ENCODE measurements around the gene PSMA3. TPM values are rescaled to one million over a fixed set of nuclear protein-coding genes. Genes with fewer than 3 reads are reported as not detected.

The PSMA3 gene
- total RNA-seq, 1 donor from 2014 or later: 180 TPM

DNA sequence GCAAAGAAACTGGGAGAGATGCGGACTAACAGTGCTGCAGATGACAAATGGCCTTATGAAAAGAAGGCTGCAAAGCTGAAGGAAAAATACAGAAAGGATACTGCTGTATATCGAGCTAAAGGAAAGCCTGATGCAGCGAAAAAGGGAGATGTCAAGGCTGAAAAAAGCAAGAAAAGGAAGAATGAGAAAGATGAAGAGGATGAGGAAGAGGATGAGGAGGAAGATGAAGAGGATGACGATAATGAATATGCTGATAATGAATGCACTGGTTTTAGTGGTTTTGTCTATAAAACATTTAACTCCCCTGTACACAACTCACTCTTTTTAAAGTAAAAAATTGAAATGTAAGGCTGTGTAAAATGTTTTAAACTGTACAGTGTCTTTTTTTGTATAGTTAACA, 40.5 kb downstream of the PSMA3 start:
- H3K27ac Mint-ChIP-seq (ENCODE audit: unreplicated experiment): no peak overlapping the region
- H3K36me3 Mint-ChIP-seq (ENCODE audit: low read depth, unreplicated experiment): peaks cover 29% of the 10 kb centered on the region
- TF ChIP-seq, protein P1, sequence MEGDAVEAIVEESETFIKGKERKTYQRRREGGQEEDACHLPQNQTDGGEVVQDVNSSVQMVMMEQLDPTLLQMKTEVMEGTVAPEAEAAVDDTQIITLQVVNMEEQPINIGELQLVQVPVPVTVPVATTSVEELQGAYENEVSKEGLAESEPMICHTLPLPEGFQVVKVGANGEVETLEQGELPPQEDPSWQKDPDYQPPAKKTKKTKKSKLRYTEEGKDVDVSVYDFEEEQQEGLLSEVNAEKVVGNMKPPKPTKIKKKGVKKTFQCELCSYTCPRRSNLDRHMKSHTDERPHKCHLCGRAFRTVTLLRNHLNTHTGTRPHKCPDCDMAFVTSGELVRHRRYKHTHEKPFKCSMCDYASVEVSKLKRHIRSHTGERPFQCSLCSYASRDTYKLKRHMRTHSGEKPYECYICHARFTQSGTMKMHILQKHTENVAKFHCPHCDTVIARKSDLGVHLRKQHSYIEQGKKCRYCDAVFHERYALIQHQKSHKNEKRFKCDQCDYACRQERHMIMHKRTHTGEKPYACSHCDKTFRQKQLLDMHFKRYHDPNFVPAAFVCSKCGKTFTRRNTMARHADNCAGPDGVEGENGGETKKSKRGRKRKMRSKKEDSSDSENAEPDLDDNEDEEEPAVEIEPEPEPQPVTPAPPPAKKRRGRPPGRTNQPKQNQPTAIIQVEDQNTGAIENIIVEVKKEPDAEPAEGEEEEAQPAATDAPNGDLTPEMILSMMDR (IDR thresholded peaks at IDR 0.05; ENCODE audit: unreplicated experiment): no peak
- no peaks in the 10 kb centered on the region for H3K9me3 Mint-ChIP-seq (ENCODE audit: unreplicated experiment)
- H3K4me3 Mint-ChIP-seq (ENCODE audit: unreplicated experiment): peak overlapping the region; percentile 3
- DNase-seq (ENCODE audit: low spot score): no peak
- H3K27me3 Mint-ChIP-seq (ENCODE audit: unreplicated experiment): peaks cover 2% of the 10 kb centered on the region
- peaks cover 20% of the 10 kb centered on the region for H3K4me1 Mint-ChIP-seq (ENCODE audit: unreplicated experiment)

DNA sequence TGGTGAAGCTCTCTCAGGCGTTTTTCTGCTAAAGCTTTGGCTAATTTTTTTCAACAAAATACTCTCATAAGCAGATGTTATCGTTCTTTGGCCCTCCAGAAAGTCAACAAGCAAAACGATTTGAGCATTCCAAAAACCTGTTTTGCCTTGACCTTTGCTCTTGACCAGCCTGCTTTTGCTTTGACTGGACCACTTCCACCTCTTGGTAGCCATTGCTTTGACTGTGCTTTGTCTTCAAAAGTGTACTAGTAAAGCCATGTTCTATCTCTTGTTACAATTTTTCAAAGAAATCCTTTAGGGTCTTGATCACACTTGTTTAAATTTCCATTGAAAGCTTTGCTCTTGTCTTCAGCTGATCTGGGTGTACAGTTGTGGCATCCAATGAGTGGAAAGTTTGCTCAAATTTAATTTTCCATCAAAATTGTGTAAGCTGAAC, 43.0 kb downstream of the PSMA3 start:
- Mint-ChIP-seq H3K36me3 (ENCODE audit: low read depth, unreplicated experiment) (peaks cover 34% of the 10 kb centered on the region), H3K9me3 (ENCODE audit: unreplicated experiment) (no peaks in the 10 kb centered on the region), H3K4me1 (ENCODE audit: unreplicated experiment) (peaks cover 3% of the 10 kb centered on the region), H3K27ac (ENCODE audit: unreplicated experiment) (peak overlapping the region; percentile 8), H3K4me3 (ENCODE audit: unreplicated experiment) (peak overlapping the region; percentile 33), H3K27me3 (ENCODE audit: unreplicated experiment) (peaks cover 2% of the 10 kb centered on the region)
- TF ChIP-seq, protein P1 (IDR thresholded peaks at IDR 0.05; ENCODE audit: unreplicated experiment): no peak
- no peak for DNase-seq (ENCODE audit: low spot score)

DNA sequence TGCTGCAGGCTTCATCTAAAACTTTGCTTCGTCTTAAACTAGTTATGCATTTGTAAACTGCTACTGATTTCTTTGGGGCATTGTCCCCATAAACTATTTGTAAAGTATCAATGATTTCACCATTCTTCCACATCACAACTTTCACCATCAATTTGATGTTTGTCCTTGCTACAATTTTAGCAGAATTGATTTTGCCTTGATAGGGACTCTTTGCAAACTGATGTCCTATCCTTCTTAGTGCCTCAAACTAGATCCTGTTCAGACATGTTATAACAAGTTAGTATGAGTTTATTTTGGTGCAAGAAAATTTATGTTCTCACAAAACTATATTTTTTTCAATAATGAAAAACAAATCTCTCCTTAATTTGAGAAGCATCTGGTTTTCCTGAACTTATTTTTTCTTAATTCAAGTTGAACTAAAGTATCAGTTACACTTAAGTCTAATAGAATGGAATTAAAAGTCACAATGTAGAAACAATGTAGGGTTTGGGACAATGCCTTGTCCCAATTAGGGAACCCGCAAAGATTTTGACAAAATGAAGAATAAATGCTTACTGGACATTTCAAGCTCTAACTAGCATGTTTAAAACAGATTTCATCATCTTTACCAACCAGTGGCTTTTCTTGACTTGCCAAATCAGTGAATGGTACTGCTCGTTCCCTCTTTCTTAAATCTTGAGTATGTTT, 43.6 kb downstream of the PSMA3 start:
- Mint-ChIP-seq H3K27ac (ENCODE audit: unreplicated experiment) (no peak overlapping the region), H3K4me1 (ENCODE audit: unreplicated experiment) (peaks cover 3% of the 10 kb centered on the region), H3K9me3 (ENCODE audit: unreplicated experiment) (no peaks in the 10 kb centered on the region), H3K4me3 (ENCODE audit: unreplicated experiment) (peak overlapping the region; percentile 33), H3K27me3 (ENCODE audit: unreplicated experiment) (peaks cover 2% of the 10 kb centered on the region), H3K36me3 (ENCODE audit: low read depth, unreplicated experiment) (peaks cover 34% of the 10 kb centered on the region)
- DNase-seq (ENCODE audit: low spot score): no peak
- TF ChIP-seq, protein P1 (IDR thresholded peaks at IDR 0.05; ENCODE audit: unreplicated experiment): no peak

DNA sequence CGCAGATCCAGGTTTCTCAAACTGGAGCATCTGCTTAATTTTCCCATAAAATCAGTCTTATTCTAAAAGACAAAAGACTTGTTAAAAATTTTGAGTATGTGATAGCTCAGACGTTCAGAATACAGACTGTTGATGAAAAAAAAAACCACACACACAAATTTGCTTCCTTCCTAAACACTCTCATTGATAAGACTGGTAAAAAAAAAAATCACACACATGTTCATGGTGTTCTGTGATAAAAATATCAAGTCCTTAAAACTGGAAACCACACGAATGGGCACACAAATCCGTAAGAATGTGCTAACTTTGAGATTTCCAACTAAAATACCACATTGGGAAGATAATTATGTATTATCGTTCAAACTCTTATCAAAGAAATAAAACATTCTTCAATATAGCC, 47.0 kb downstream of the PSMA3 start:
- no peak overlapping the region for H3K4me3 Mint-ChIP-seq (ENCODE audit: unreplicated experiment)
- H3K9me3 Mint-ChIP-seq (ENCODE audit: unreplicated experiment): no peaks in the 10 kb centered on the region
- H3K27ac Mint-ChIP-seq (ENCODE audit: unreplicated experiment): no peak overlapping the region
- TF ChIP-seq, protein P1 (IDR thresholded peaks at IDR 0.05; ENCODE audit: unreplicated experiment): no peak
- H3K36me3 Mint-ChIP-seq (ENCODE audit: low read depth, unreplicated experiment): peaks cover 39% of the 10 kb centered on the region
- DNase-seq (ENCODE audit: low spot score): no peak
- H3K27me3 Mint-ChIP-seq (ENCODE audit: unreplicated experiment): peaks cover 2% of the 10 kb centered on the region
- peaks cover 8% of the 10 kb centered on the region for H3K4me1 Mint-ChIP-seq (ENCODE audit: unreplicated experiment)

DNA sequence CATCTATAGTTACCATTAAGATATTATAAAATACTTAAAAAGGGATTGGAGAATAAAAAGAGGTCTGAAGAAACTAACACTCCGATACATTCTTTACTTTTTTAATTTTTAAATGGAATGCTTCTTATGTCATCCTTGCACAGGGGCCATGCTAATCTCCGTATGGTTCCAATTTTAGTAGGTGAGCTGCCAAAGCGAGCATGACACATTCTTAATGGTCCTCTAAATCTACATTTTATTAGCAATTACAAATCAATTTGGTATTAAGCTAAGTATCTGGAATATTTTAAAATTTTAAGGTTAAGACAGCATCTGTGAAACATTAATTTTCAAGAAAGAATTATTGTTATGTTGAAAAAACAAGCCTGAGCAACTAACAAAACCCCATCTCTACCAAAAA, 47.5 kb downstream of the PSMA3 start:
- TF ChIP-seq, protein P1 (IDR thresholded peaks at IDR 0.05; ENCODE audit: unreplicated experiment): no peak
- Mint-ChIP-seq H3K27ac (ENCODE audit: unreplicated experiment) (no peak overlapping the region), H3K9me3 (ENCODE audit: unreplicated experiment) (no peaks in the 10 kb centered on the region), H3K4me3 (ENCODE audit: unreplicated experiment) (no peak overlapping the region), H3K27me3 (ENCODE audit: unreplicated experiment) (peaks cover 2% of the 10 kb centered on the region), H3K4me1 (ENCODE audit: unreplicated experiment) (peaks cover 12% of the 10 kb centered on the region), H3K36me3 (ENCODE audit: low read depth, unreplicated experiment) (peaks cover 39% of the 10 kb centered on the region)
- no peak for DNase-seq (ENCODE audit: low spot score)
